Measurements from ENCODE around the gene MIOX. TPM values are rescaled to one million over a fixed set of nuclear protein-coding genes. Genes with fewer than 3 reads are reported as not detected.

Gene MIOX
- total and polyA plus RNA-seq, 5 donors from 2014 or later, result not detected

DNA sequence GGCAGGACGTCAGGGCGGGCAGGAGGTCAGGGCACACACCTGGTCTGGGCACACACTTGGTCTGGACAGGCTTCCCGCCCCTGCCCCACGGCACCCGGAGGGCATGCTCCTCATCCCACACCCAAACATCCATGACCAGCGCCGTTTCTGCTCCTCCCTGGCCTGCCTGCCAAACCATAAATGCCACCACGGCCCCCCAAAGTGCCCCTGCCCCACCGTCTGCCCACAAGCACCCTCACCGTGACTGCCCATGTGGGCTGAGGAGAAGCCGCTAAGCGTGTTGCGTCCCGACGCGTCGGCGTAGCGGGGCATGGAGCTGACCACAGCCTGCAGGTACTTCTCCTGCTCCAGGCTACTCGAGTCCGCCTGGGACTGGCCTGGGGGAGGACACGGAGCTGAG lies 27.6 kb upstream of the MIOX start:
- no peak overlapping the region for H3K4me3 Mint-ChIP-seq
- peaks cover 0 to 6% (median 6%) of the 10 kb centered on the region in 4 donors for H3K4me1 Mint-ChIP-seq
- Histone ChIP-seq H3K36me3 (ENCODE audit: control insufficient read depth, insufficient read depth, low read length) (peaks cover 92% of the 10 kb centered on the region), H3K27ac (ENCODE audit: insufficient read depth, low read length, poor library complexity, severe bottlenecking) (no peak overlapping the region), H3K4me1 (ENCODE audit: control insufficient read depth, insufficient read depth, low read length, poor library complexity, severe bottlenecking) (no peaks in the 10 kb centered on the region), H3K4me3 (ENCODE audit: low read depth, low read length) (no peak overlapping the region), H3K9me3 (ENCODE audit: control insufficient read depth in 2 of 2, low read length in 2 of 2) (no peaks in the 10 kb centered on the region), H3K27me3 (ENCODE audit: control insufficient read depth, insufficient read depth, low read length) (no peaks in the 10 kb centered on the region)
- no peak for DNase-seq
- H3K27ac Mint-ChIP-seq, result no peak overlapping the region
- ATAC-seq (ENCODE audit: low read depth in 2 of 2), result no peak
- peaks cover 0 to 1% (median 0%) of the 10 kb centered on the region in 7 donors for H3K9me3 Mint-ChIP-seq
- peaks cover 27% of the 10 kb centered on the region for H3K36me3 Mint-ChIP-seq
- H3K27me3 Mint-ChIP-seq, result no peaks in the 10 kb centered on the region

DNA sequence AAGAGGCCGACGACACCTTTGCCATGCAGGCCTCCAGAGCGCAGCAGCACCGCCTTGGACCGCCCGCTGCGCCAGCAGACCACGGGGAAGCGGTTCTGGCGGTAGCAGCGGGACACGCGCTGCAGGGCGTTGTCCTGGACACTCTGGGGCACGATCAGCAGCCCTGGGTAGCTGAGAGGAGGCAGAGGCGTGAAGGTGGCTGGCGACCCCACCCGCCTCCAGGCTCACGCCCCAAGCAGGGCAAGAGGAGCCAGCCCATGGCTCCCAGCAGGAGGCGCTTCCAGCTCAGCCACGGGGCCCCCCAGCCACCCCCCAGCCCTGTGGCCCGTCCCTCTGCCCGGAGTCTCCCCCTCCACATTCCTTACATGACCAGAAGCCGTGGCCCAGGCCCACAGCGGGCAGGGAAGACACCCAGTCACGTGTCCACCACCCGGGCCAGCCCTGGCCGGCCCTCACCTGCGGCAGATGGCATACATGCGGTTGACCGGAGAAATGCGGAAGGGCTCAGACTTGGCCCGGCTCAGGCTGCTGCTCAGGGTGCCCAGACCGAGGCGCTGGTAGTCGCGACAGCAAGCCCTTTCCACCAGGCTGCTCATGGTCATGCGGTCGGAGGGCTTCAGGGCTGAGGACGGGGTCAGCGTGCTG lies 27.0 kb upstream of the MIOX start:
- Histone ChIP-seq H3K4me3 (ENCODE audit: low read depth, low read length) (no peak overlapping the region), H3K36me3 (ENCODE audit: control insufficient read depth, insufficient read depth, low read length) (peaks cover 91% of the 10 kb centered on the region), H3K27ac (ENCODE audit: insufficient read depth, low read length, poor library complexity, severe bottlenecking) (no peak overlapping the region), H3K9me3 (ENCODE audit: control insufficient read depth in 2 of 2, low read length in 2 of 2) (no peaks in the 10 kb centered on the region), H3K27me3 (ENCODE audit: control insufficient read depth, insufficient read depth, low read length) (no peaks in the 10 kb centered on the region), H3K4me1 (ENCODE audit: control insufficient read depth, insufficient read depth, low read length, poor library complexity, severe bottlenecking) (no peaks in the 10 kb centered on the region)
- peaks cover 0 to 6% (median 6%) of the 10 kb centered on the region in 4 donors for H3K4me1 Mint-ChIP-seq
- H3K4me3 Mint-ChIP-seq, result no peak overlapping the region
- peak in 1 of 2 donors; percentile 31 for ATAC-seq (ENCODE audit: low read depth in 2 of 2)
- H3K27me3 Mint-ChIP-seq, result no peaks in the 10 kb centered on the region
- DNase-seq, result no peak
- peaks cover 24% of the 10 kb centered on the region for H3K36me3 Mint-ChIP-seq
- no peak overlapping the region for H3K27ac Mint-ChIP-seq
- peaks cover 0 to 1% (median 0%) of the 10 kb centered on the region in 7 donors for H3K9me3 Mint-ChIP-seq

DNA sequence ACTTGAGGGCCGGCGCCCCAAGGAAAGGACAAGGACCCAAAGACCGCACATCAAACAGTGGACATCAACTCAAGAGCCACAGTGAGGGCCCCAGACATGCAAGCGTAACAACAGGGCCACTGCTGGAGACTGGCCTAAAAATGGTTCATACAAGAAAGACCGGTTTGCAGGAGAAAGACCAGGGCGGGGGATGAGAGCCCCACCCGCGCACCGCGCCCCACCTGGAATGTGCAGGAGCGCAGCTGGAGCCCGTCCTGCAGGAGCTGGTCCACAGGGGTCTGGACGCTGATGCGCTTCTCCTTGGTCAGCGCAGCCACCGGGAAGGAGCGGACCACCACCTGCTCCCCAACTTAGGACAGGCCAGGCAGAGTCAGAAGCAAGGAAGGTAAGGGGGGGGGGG lies 25.7 kb upstream of the MIOX start:
- ATAC-seq (ENCODE audit: low read depth in 2 of 2) (no peak), DNase-seq (no peak)
- peak overlapping the region in 1 of 4 donors; percentile 51 for H3K4me3 Mint-ChIP-seq
- peaks cover 0 to 6% (median 6%) of the 10 kb centered on the region in 4 donors for H3K4me1 Mint-ChIP-seq
- Histone ChIP-seq H3K27ac (ENCODE audit: insufficient read depth, low read length, poor library complexity, severe bottlenecking) (no peak overlapping the region), H3K4me1 (ENCODE audit: control insufficient read depth, insufficient read depth, low read length, poor library complexity, severe bottlenecking) (no peaks in the 10 kb centered on the region), H3K4me3 (ENCODE audit: low read depth, low read length) (no peak overlapping the region), H3K36me3 (ENCODE audit: control insufficient read depth, insufficient read depth, low read length) (peaks cover 90% of the 10 kb centered on the region), H3K9me3 (ENCODE audit: control insufficient read depth in 2 of 2, low read length in 2 of 2) (no peaks in the 10 kb centered on the region), H3K27me3 (ENCODE audit: control insufficient read depth, insufficient read depth, low read length) (no peaks in the 10 kb centered on the region)
- no peaks in the 10 kb centered on the region for H3K27me3 Mint-ChIP-seq
- peaks cover 0 to 1% (median 0%) of the 10 kb centered on the region in 7 donors for H3K9me3 Mint-ChIP-seq
- no peak overlapping the region for H3K27ac Mint-ChIP-seq
- peaks cover 20% of the 10 kb centered on the region for H3K36me3 Mint-ChIP-seq

DNA sequence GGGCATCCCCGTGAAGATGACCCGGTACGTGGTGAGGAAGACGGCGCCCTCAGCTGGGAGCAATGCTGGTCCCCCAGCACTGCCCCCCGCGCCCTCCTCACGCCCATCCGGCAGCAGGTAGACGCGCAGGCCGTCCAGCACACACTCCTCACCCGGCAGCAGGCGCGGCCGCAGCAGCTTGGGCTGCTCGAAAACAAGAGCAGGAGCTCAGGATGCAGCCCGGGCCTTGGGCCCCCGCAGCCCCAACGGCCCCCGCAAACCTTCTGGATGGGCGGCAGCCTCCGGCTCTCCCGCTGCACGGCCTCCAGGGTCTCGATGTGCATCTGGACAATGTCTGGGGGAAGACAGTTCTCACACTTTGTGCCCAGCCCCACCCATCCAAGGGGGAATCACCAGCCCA lies 25.1 kb upstream of the MIOX start:
- Mint-ChIP-seq H3K27ac (no peak overlapping the region), H3K4me3 (no peak overlapping the region), H3K36me3 (peaks cover 20% of the 10 kb centered on the region)

DNA sequence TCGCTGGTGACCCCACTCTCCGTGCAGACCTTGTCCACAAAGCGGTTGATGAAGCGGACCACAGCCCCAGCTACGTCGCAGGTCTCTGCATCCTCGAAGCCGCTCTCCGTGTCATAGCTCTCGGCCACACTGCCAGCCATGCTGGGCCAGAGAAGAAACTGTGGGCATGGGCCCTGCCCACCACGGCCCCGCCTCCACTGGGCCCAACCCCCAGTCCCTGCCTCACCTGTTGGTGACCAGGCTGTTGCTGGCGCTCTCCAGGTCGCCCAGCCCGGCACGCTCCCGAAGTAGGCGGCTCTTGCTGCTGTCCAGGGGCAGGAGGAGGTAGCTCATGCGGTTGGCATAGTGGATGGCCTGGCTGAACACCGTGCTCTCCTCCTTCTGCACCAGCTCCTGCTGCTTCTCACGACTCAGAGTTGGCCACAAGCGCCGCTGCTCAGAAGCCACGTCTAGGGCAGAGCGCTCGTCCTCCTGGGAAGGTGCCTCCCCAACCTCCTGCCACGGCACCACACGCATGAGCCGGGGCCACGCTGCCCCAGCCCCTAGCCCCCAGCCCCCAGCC lies 24.6 kb upstream of the MIOX start:
- Histone ChIP-seq H3K36me3 (ENCODE audit: control insufficient read depth, insufficient read depth, low read length) (peaks cover 92% of the 10 kb centered on the region), H3K9me3 (ENCODE audit: control insufficient read depth in 2 of 2, low read length in 2 of 2) (no peaks in the 10 kb centered on the region), H3K4me3 (ENCODE audit: low read depth, low read length) (no peak overlapping the region), H3K27me3 (ENCODE audit: control insufficient read depth, insufficient read depth, low read length) (no peaks in the 10 kb centered on the region), H3K4me1 (ENCODE audit: control insufficient read depth, insufficient read depth, low read length, poor library complexity, severe bottlenecking) (no peaks in the 10 kb centered on the region), H3K27ac (ENCODE audit: insufficient read depth, low read length, poor library complexity, severe bottlenecking) (no peak overlapping the region)
- Mint-ChIP-seq H3K36me3 (peaks cover 22% of the 10 kb centered on the region), H3K27ac (no peak overlapping the region), H3K4me3 (no peak overlapping the region), H3K9me3 (peaks cover 0 to 1% (median 0%) of the 10 kb centered on the region in 7 donors), H3K4me1 (peaks cover 0 to 10% (median 8%) of the 10 kb centered on the region in 4 donors), H3K27me3 (no peaks in the 10 kb centered on the region)
- no peak for ATAC-seq (ENCODE audit: low read depth in 2 of 2)
- no peak for DNase-seq

More for the DNA sequence above, 25.1 kb upstream of the MIOX start:
- no peaks in the 10 kb centered on the region for H3K27me3 ChIP-seq (ENCODE audit: control insufficient read depth, insufficient read depth, low read length)
- Mint-ChIP-seq H3K9me3 (peaks cover 0 to 1% (median 0%) of the 10 kb centered on the region in 7 donors), H3K4me1 (peaks cover 0 to 8% (median 6%) of the 10 kb centered on the region in 4 donors), H3K27me3 (no peaks in the 10 kb centered on the region)
- no peak for ATAC-seq (ENCODE audit: low read depth in 2 of 2)
- peaks cover 92% of the 10 kb centered on the region for H3K36me3 ChIP-seq (ENCODE audit: control insufficient read depth, insufficient read depth, low read length)
- no peak overlapping the region for H3K4me3 ChIP-seq (ENCODE audit: low read depth, low read length)
- no peaks in the 10 kb centered on the region for H3K9me3 ChIP-seq (ENCODE audit: control insufficient read depth in 2 of 2, low read length in 2 of 2)
- H3K27ac ChIP-seq (ENCODE audit: insufficient read depth, low read length, poor library complexity, severe bottlenecking), result no peak overlapping the region
- no peaks in the 10 kb centered on the region for H3K4me1 ChIP-seq (ENCODE audit: control insufficient read depth, insufficient read depth, low read length, poor library complexity, severe bottlenecking)
- no peak for DNase-seq

DNA sequence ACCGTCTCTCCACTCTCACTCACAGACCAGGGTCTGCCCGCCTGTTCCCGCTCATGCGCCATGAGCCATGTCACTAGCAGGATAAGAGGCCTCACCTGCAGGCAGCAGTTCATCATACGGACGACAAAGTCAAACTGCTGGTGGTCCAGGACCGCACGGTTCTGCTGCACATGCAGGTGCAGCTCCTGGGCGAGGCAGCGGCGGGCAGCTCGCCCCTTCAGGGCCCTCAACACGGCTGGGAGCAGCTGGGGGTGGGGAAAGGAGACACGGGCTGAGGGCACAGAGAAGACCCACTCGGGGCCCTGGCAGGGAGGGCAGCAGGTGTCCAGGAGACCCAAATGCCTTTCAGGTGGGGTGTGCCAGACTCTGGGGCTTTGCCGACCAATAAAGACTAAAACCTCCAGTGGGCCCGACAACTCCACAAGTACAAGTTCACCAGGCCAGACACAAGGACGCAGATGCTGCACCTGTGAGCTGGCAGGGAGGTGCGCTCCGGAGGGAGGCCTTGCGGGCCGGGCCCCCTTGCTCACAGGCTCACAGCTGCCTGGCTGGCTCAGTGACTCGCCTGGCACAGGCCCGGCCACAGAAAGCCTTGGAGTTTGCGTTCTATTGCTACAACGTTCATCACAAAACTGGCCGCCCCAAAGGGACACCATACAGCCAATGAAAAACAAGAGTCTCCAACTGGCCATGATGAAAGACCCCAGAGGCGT lies 23.3 kb upstream of the MIOX start:
- H3K4me1 Mint-ChIP-seq, result peaks cover 0 to 16% (median 6%) of the 10 kb centered on the region in 4 donors
- H3K9me3 ChIP-seq (ENCODE audit: control insufficient read depth in 2 of 2, low read length in 2 of 2), result no peaks in the 10 kb centered on the region
- H3K4me3 ChIP-seq (ENCODE audit: low read depth, low read length), result no peak overlapping the region
- H3K36me3 Mint-ChIP-seq, result peaks cover 21% of the 10 kb centered on the region
- DNase-seq (no peak), ATAC-seq (ENCODE audit: low read depth in 2 of 2) (no peak)
- H3K9me3 Mint-ChIP-seq, result peaks cover 0 to 1% (median 0%) of the 10 kb centered on the region in 7 donors
- peak overlapping the region in 1 of 4 donors; percentile 43 for H3K4me3 Mint-ChIP-seq
- H3K4me1 ChIP-seq (ENCODE audit: control insufficient read depth, insufficient read depth, low read length, poor library complexity, severe bottlenecking), result peaks cover 3% of the 10 kb centered on the region
- H3K27me3 ChIP-seq (ENCODE audit: control insufficient read depth, insufficient read depth, low read length), result no peaks in the 10 kb centered on the region
- H3K36me3 ChIP-seq (ENCODE audit: control insufficient read depth, insufficient read depth, low read length), result peaks cover 91% of the 10 kb centered on the region
- H3K27ac Mint-ChIP-seq, result peak overlapping the region in 2 of 3 donors; percentile 69 to 81
- no peak overlapping the region for H3K27ac ChIP-seq (ENCODE audit: insufficient read depth, low read length, poor library complexity, severe bottlenecking)
- no peaks in the 10 kb centered on the region for H3K27me3 Mint-ChIP-seq

DNA sequence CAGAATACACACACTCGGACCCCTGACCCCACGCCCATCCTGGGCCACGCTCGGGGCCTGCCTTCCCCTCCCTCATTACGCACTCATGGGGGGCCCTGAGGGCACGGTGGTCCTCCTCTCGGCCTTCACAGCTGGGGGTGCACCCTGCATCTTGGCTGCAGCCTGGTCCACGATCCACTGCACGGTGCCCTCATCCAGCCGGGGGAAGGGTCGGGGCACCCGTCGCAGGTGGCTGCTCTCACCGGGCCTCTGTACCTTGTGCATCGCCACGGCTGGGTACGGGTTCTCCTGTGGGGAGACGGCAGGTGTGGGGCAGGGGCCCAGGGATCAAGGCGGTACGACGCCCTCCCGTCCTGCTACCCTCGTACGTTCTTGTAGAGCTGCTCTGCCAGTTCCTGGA lies 22.2 kb upstream of the MIOX start:
- DNase-seq (no peak), ATAC-seq (ENCODE audit: low read depth in 2 of 2) (no peak)
- Histone ChIP-seq H3K36me3 (ENCODE audit: control insufficient read depth, insufficient read depth, low read length) (peaks cover 80% of the 10 kb centered on the region), H3K4me1 (ENCODE audit: control insufficient read depth, insufficient read depth, low read length, poor library complexity, severe bottlenecking) (peaks cover 14% of the 10 kb centered on the region), H3K9me3 (ENCODE audit: control insufficient read depth in 2 of 2, low read length in 2 of 2) (no peaks in the 10 kb centered on the region), H3K4me3 (ENCODE audit: low read depth, low read length) (no peak overlapping the region), H3K27me3 (ENCODE audit: control insufficient read depth, insufficient read depth, low read length) (no peaks in the 10 kb centered on the region), H3K27ac (ENCODE audit: insufficient read depth, low read length, poor library complexity, severe bottlenecking) (no peak overlapping the region)
- Mint-ChIP-seq H3K27ac (no peak overlapping the region), H3K27me3 (no peaks in the 10 kb centered on the region), H3K9me3 (no peaks in the 10 kb centered on the region), H3K4me1 (peaks cover 0 to 25% (median 6%) of the 10 kb centered on the region in 4 donors), H3K4me3 (no peak overlapping the region), H3K36me3 (peaks cover 16% of the 10 kb centered on the region)

Measured in CD4-positive, CD25-positive, alpha-beta regulatory T cell (primary cell).